Caco-2 (cell line): Measurements from ENCODE around the gene FAT2. TPM values are rescaled to one million over a fixed set of nuclear protein-coding genes. Genes with fewer than 3 reads are reported as not detected.
"Not testable (repeated sequence)": the region's sequence is repeated elsewhere in the genome, so short reads cannot be mapped to it uniquely, and the experiment has no call there.

Source experiments
- BruUV-seq: library from RNA; stranded (reverse); fragments of 400-500 nt; replicated peaks from 2 replicates; lab custom pipeline; 2021; lab: Mats Ljungman, UMichigan
- CTCF ChIA-PET: fragments of 300-600 bp; sonication (Branson Sonifier 250); formaldehyde crosslinking; loops from one replicate; lab custom pipeline; 2022; ENCODE audit warnings: antibody characterized with exemption; lab: Charles Lee
- POLR2A ChIA-PET: fragments of 300-600 bp; sonication (Branson Sonifier 250); formaldehyde crosslinking; loops from one replicate; lab custom pipeline; 2022; ENCODE audit warnings: antibody characterized with exemption; lab: Charles Lee
- DNase-seq, 2 experiments: peaks; one replicate each; pipeline versions ENCODE4 v3.0.0 to v3.0.0-alpha.2; 2020 to 2022
- H3K27me3 ChIP-seq: replicated peaks from 2 replicates; pipeline ENCODE4 v1.6.0; 2011; ENCODE audit warnings: low read length; ENCODE audit not compliant: control insufficient read depth, insufficient read depth
- H3K36me3 ChIP-seq: 2 replicates; pipeline ENCODE4 v1.5.1; 2011; ENCODE audit warnings: low read length; ENCODE audit not compliant: control insufficient read depth, insufficient read depth
- H3K4me1 ChIP-seq: fragments of 250-450 bp; sonication (Bioruptor Pico); 2 replicates; pipeline ENCODE4 v1.5.1; 2020; ENCODE audit warnings: mild to moderate bottlenecking
- H3K4me3 ChIP-seq: 2 replicates; pipeline ENCODE4 v1.5.1; 2011; ENCODE audit warnings: low read depth, mild to moderate bottlenecking, control low read depth, low read length
- H3K9me3 ChIP-seq: fragments of 250-450 bp; sonication (Bioruptor Pico); 2 replicates; pipeline ENCODE4 v1.5.1; 2020; ENCODE audit warnings: mild to moderate bottlenecking, moderate library complexity
- H3K27ac Mint-ChIP-seq: one replicate; pipeline ENCODE4 v1.8.0; 2022; ENCODE audit warnings: mixed read lengths; ENCODE audit not compliant: unreplicated experiment
- H3K27me3 Mint-ChIP-seq: one replicate; pipeline ENCODE4 v1.8.0; 2022; ENCODE audit warnings: mixed read lengths; ENCODE audit not compliant: insufficient read depth, unreplicated experiment
- H3K36me3 Mint-ChIP-seq: one replicate; pipeline ENCODE4 v1.8.0; 2022; ENCODE audit warnings: mild to moderate bottlenecking, mixed read lengths; ENCODE audit not compliant: insufficient read depth, unreplicated experiment
- H3K4me1 Mint-ChIP-seq: one replicate; pipeline ENCODE4 v1.8.0; 2022; ENCODE audit warnings: low read depth, mixed read lengths; ENCODE audit not compliant: unreplicated experiment
- H3K4me3 Mint-ChIP-seq: one replicate; pipeline ENCODE4 v1.8.0; 2022; ENCODE audit warnings: mild to moderate bottlenecking, moderate library complexity, mixed read lengths; ENCODE audit not compliant: unreplicated experiment
- H3K9me3 Mint-ChIP-seq: one replicate; pipeline ENCODE4 v1.8.0; 2022; ENCODE audit warnings: mixed read lengths; ENCODE audit not compliant: unreplicated experiment
- intact Hi-C: fragments of 100-400 bp; cut with micrococcal nuclease; formaldehyde crosslinking; loops from one replicate; pipeline ENCODE4 v1.10.0; 2022; ENCODE audit not compliant: unreplicated experiment
- total RNA-seq: library from RNA; stranded (reverse); gene quantifications from 2 replicates; pipeline ENCODE4 v1.2.3, GENCODE V29; 2022
- TF ChIP-seq, protein P1 (sequence below), 2 experiments: fragments of 200-600 bp in 1 of 2; IDR thresholded peaks; 1 replicate in 1 of 2; 2 replicates in 1 of 2; pipeline versions ENCODE4 v1.5.1 to v1.8.0; 2011 to 2022; ENCODE audit warnings: antibody characterized with exemption in 1 of 2, control low read depth in 1 of 2, inconsistent platforms in 1 of 2, low read depth in 1 of 2, low read length in 1 of 2, mild to moderate bottlenecking in 1 of 2, moderate library complexity in 1 of 2; ENCODE audit not compliant: insufficient read depth in 1 of 2, severe bottlenecking in 1 of 2, unreplicated experiment in 1 of 2

FAT2 gene
- total RNA-seq, 1 experiment from 2014 or later, result 0.32 TPM

DNA sequence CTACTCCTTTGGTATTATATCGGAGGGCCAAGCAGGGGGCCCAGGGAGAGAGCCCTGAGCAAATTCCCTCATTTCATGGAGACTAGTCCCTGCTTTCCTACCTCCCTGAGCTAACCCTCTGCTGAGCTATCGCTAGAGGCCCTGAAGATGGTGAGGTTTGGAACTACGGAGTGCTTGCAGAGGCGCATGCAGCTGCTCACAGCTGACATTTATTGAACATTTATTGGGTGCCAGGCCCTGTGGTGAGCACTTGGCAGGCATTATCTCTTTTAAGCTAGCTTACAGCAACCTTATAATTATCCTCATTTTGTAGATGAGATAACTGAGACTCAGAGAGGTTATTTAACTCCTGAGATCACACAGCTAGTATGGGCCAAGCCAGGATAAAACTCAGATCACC lies 9.8 kb downstream of the FAT2 start:
- Histone ChIP-seq H3K36me3 (no peaks in the 10 kb centered on the region), H3K4me1 (no peaks in the 10 kb centered on the region)

DNA sequence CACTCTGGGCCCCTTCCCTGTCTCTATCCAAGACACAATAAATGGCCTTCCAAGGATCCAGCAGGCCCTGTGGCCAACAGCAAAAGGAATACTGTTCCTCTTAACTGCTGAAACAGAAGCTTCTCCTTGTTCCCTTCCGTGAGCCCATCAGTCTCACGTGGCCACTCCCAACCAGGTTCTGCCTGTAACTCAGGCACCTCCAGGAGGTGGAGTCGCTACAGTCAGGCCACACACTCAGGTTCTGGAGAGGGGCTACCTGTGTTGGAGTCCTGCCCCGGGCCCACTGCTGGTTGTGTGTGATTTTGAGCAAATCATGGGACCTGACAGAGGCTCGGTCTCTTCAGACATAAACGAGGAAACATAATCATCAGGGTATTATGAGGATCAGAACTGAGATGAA lies 10.3 kb downstream of the FAT2 start:
- no TSS peak for BruUV-seq
- H3K4me1 ChIP-seq, result no peaks in the 10 kb centered on the region
- Mint-ChIP-seq H3K4me1 (no peaks in the 10 kb centered on the region), H3K9me3 (no peaks in the 10 kb centered on the region), H3K4me3 (no peak overlapping the region), H3K36me3 (no peaks in the 10 kb centered on the region), H3K27ac (no peak overlapping the region), H3K27me3 (peaks cover 6% of the 10 kb centered on the region)
- POLR2A ChIA-PET, result no interaction called here
- no peak overlapping the region for H3K4me3 ChIP-seq
- TF ChIP-seq, protein P1, sequence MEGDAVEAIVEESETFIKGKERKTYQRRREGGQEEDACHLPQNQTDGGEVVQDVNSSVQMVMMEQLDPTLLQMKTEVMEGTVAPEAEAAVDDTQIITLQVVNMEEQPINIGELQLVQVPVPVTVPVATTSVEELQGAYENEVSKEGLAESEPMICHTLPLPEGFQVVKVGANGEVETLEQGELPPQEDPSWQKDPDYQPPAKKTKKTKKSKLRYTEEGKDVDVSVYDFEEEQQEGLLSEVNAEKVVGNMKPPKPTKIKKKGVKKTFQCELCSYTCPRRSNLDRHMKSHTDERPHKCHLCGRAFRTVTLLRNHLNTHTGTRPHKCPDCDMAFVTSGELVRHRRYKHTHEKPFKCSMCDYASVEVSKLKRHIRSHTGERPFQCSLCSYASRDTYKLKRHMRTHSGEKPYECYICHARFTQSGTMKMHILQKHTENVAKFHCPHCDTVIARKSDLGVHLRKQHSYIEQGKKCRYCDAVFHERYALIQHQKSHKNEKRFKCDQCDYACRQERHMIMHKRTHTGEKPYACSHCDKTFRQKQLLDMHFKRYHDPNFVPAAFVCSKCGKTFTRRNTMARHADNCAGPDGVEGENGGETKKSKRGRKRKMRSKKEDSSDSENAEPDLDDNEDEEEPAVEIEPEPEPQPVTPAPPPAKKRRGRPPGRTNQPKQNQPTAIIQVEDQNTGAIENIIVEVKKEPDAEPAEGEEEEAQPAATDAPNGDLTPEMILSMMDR (IDR thresholded peaks at IDR 0.05; ENCODE audit: insufficient read depth in 1 of 2, low read depth in 1 of 2, low read length in 1 of 2, severe bottlenecking in 1 of 2, unreplicated experiment in 1 of 2), result no peak
- CTCF ChIA-PET, result no interaction called here
- intact Hi-C loops, result no loop called here
- H3K36me3 ChIP-seq, result no peaks in the 10 kb centered on the region
- no peaks in the 10 kb centered on the region for H3K9me3 ChIP-seq
- no peak for DNase-seq
- H3K27me3 ChIP-seq, result no peaks in the 10 kb centered on the region

More for the DNA sequence above, 9.8 kb downstream of the FAT2 start:
- H3K27ac Mint-ChIP-seq, result no peak overlapping the region
- no peaks in the 10 kb centered on the region for H3K36me3 Mint-ChIP-seq
- H3K27me3 Mint-ChIP-seq, result peaks cover 3% of the 10 kb centered on the region
- TF ChIP-seq, protein P1 (IDR thresholded peaks at IDR 0.05; ENCODE audit: insufficient read depth in 1 of 2, low read depth in 1 of 2, low read length in 1 of 2, severe bottlenecking in 1 of 2, unreplicated experiment in 1 of 2), result no peak
- no peak overlapping the region for H3K4me3 Mint-ChIP-seq
- Histone ChIP-seq H3K27me3 (no peaks in the 10 kb centered on the region), H3K4me3 (no peak overlapping the region), H3K9me3 (no peaks in the 10 kb centered on the region)
- H3K4me1 Mint-ChIP-seq, result no peaks in the 10 kb centered on the region
- CTCF ChIA-PET, result no interaction called here
- H3K9me3 Mint-ChIP-seq, result no peaks in the 10 kb centered on the region
- intact Hi-C loops, result no loop called here
- DNase-seq, result no peak
- no TSS peak for BruUV-seq
- POLR2A ChIA-PET, result no interaction called here

DNA sequence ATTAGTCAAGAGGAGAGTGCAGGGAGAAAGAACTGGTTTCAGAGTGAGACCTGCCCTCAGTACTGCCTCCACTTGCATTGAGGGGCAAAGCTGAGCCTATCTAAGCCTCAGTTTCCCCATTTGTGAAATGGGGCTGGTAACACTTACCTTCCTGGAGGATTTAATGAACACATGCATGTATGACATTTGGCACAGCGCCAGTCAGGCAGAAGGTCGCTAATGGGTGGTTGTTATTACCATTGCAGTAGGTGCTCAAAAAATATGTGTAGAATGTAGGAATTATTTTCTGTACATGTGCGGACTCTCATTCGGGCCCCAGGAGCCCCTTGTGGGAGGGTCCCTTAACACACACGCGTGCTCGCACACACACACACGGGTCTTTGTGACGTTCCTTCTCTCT lies 10.9 kb downstream of the FAT2 start:
- POLR2A ChIA-PET, result no interaction called here
- TF ChIP-seq, protein P1 (IDR thresholded peaks at IDR 0.05; ENCODE audit: insufficient read depth in 1 of 2, low read depth in 1 of 2, low read length in 1 of 2, severe bottlenecking in 1 of 2, unreplicated experiment in 1 of 2), result no peak
- Histone ChIP-seq H3K9me3 (no peaks in the 10 kb centered on the region), H3K4me3 (no peak overlapping the region), H3K27me3 (no peaks in the 10 kb centered on the region), H3K36me3 (no peaks in the 10 kb centered on the region), H3K4me1 (no peaks in the 10 kb centered on the region)
- CTCF ChIA-PET, result no interaction called here
- Mint-ChIP-seq H3K4me1 (no peaks in the 10 kb centered on the region), H3K4me3 (no peak overlapping the region), H3K27ac (no peak overlapping the region), H3K36me3 (no peaks in the 10 kb centered on the region), H3K27me3 (peaks cover 6% of the 10 kb centered on the region), H3K9me3 (no peaks in the 10 kb centered on the region)
- DNase-seq, result no peak
- no TSS peak for BruUV-seq
- intact Hi-C loops, result no loop called here

DNA sequence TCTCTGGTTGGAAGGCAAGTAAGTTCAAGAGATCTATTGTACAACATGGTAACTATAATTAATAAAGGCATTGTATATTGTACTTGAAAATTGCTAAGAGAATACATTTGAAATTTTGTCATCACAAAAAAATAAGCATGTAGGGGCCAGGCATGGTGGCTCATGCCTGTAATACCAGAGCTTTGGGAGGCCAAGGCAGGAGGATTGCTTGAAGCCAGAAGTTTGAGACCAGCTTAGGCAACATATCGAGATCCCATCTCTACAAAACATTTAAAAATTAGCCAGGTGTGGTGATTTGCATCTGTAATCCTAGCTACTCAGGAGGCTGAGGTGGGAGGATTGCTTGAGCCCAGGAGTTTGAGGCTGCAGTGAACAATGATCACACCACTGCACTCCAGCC lies 12.0 kb downstream of the FAT2 start:
- H3K4me1 ChIP-seq, DNase-seq, H3K4me3 ChIP-seq, H3K27me3 ChIP-seq, H3K9me3 Mint-ChIP-seq, POLR2A ChIA-PET, H3K36me3 ChIP-seq, H3K4me3 Mint-ChIP-seq, H3K27ac Mint-ChIP-seq, H3K36me3 Mint-ChIP-seq, H3K9me3 ChIP-seq, H3K4me1 Mint-ChIP-seq, CTCF ChIA-PET, H3K27me3 Mint-ChIP-seq, intact Hi-C loops, BruUV-seq: not testable (repeated sequence)
